Uterus (tissue), 4 donors: Measurements from ENCODE around the gene APOH. TPM values are rescaled to one million over a fixed set of nuclear protein-coding genes. Genes with fewer than 3 reads are reported as not detected.

ENCODE experiments used
- DNase-seq, 2 donors: peaks; one replicate each; pipeline ENCODE4 v3.0.0-alpha.2; 2019 to 2020
- H3K27ac ChIP-seq, 2 donors: fragments of 200-600 bp; sonication (generic); 1 replicate in 1 of 2; 2 replicates in 1 of 2; pipeline ENCODE4 v1.5.1; 2016 to 2018
- H3K27me3 ChIP-seq, 2 donors: fragments of 200-600 bp; sonication (generic); one replicate each; pipeline ENCODE4 v1.5.1; 2018 to 2019; ENCODE audit warnings: control low read depth in 1 of 2
- H3K36me3 ChIP-seq, 2 donors: fragments of 200-600 bp; sonication (generic); one replicate each; pipeline ENCODE4 v1.5.1; 2019; ENCODE audit warnings: control low read depth in 1 of 2
- H3K4me1 ChIP-seq, 2 donors: fragments of 200-600 bp; sonication (generic); one replicate each; pipeline ENCODE4 v1.5.1; 2018 to 2019; ENCODE audit warnings: control low read depth in 1 of 2
- H3K4me3 ChIP-seq, 2 donors: fragments of 200-600 bp; sonication (generic); 1 replicate in 1 of 2; 2 replicates in 1 of 2; pipeline ENCODE4 v1.5.1; 2018 to 2019; ENCODE audit warnings: mild to moderate bottlenecking in 1 of 2
- H3K9me3 ChIP-seq, 2 donors: fragments of 200-600 bp; sonication (generic); one replicate each; pipeline ENCODE4 v1.5.1; 2019; ENCODE audit warnings: control low read depth in 1 of 2
- CTCF ChIP-seq, 4 experiments: fragments of 200-600 bp in 2 of 4; fragments of 450-650 bp in 2 of 4; sonication (generic) in 2 of 4; IDR thresholded peaks; one replicate each; pipeline ENCODE4 v1.5.1; 2016 to 2019; ENCODE audit warnings: antibody characterized with exemption in 4 of 4, mild to moderate bottlenecking in 2 of 4, moderate library complexity in 1 of 4
- POLR2A ChIP-seq, 2 donors: fragments of 450-650 bp; IDR thresholded peaks; one replicate each; pipeline ENCODE4 v1.6.1; 2016; ENCODE audit warnings: antibody characterized with exemption in 2 of 2, mild to moderate bottlenecking in 1 of 2, moderate library complexity in 1 of 2
- intact Hi-C: fragments of 100-400 bp; cut with DNase I; formaldehyde crosslinking; loops from one replicate; pipeline ENCODE4 v1.15.1; 2023; ENCODE audit warnings: low total_unique reads
- small RNA-seq: library from RNA; depleted of rRNA; stranded (forward); fragments of <200 nt; gene quantifications from one replicate; pipeline ENCODE3, GENCODE V24; 2016
- total RNA-seq, 4 donors: library from RNA; depleted of rRNA in 3 of 4; stranded (reverse); fragments of >200 nt in 3 of 4; gene quantifications; one replicate each; pipeline versions ENCODE4 v1.1.0 to v1.2.4, GENCODE V29; 2014 to 2023
- donor health status: DM: yes; HTN: yes; CAD: no.

The APOH gene
- total RNA-seq, 4 donors from 2014 or later, result 0.61 TPM; not detected in 3

DNA sequence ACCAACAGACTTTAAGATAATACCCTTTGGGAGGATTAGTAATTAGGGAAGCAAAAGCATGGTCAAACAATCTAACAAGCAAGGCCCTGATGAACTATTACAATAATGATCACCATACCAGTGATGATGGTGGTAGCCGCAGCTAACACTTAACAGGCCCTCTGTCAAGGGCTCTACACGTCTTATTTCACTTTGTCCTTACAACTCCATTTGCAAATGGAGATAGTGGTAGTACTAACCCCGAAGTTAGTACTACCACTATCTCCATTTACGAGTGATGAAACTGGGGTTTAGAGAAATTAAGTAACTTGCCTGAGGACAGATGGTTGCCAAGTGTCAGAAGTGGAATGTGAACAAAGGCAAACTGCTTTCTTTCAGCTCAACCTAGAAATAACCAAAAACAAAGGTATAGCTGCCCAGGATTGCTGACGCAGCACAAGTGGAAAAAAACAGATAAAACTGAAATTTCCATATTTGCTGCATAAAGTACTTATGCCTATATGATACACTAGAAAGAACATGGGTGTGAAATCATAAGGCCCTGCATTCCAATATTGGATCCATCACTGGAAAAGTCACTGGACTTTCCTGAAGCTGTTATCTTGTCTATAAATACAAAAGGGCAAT, 61.9 kb downstream of the APOH start:
- no peaks in the 10 kb centered on the region for H3K36me3 ChIP-seq
- no peak overlapping the region for H3K4me3 ChIP-seq
- no peaks in the 10 kb centered on the region for H3K27me3 ChIP-seq
- DNase-seq, result no peak
- no peaks in the 10 kb centered on the region for H3K4me1 ChIP-seq
- no peak overlapping the region for H3K27ac ChIP-seq
- intact Hi-C loops, result loop anchor here (5.0 kb wide), 1 partner anchor 875 kb away; no protein-coding TSS in a partner anchor
- TF ChIP-seq CTCF (IDR thresholded peaks at IDR 0.05) (no peak), POLR2A (IDR thresholded peaks at IDR 0.05) (no peak)
- H3K9me3 ChIP-seq, result no peaks in the 10 kb centered on the region

- intact Hi-C loops, result loop anchor here (5.0 kb wide), 1 partner anchor 873 kb away; no protein-coding TSS in a partner anchor
- no peak for TF ChIP-seq POLR2A (IDR thresholded peaks at IDR 0.05)
- peak; percentile 60 to 78 (median 69) for TF ChIP-seq CTCF (IDR thresholded peaks at IDR 0.05)
These were observed 63.6 kb downstream of the APOH start for GRCh38 chr17:66165537-66166123.

More at GRCh38 chr17:66165537-66166123, 63.6 kb downstream of the APOH start:
- no peak overlapping the region for H3K27ac ChIP-seq
- H3K9me3 ChIP-seq, result no peaks in the 10 kb centered on the region
- H3K4me3 ChIP-seq, result no peak overlapping the region
- no peaks in the 10 kb centered on the region for H3K4me1 ChIP-seq
- no peaks in the 10 kb centered on the region for H3K27me3 ChIP-seq
- DNase-seq, result no peak
- no peaks in the 10 kb centered on the region for H3K36me3 ChIP-seq

Small RNA genes lying within 50 kb of the gene (small RNA-seq; reads per million reads assigned to genes)
- gene RNA5SP444, result not detected

Other genes starting within 250 kb of the APOH start
- 10 to 100 TPM; 36.6 to 96.5 (median 52.4) TPM for gene CEP112, start 37.3 kb downstream of the APOH start, total RNA-seq
- 10 to 100 TPM in 3 of 4 donors, 1 to 10 TPM in 1; 9.0 to 76.1 (median 15.1) TPM for gene PRKCA, start 73.2 kb upstream of the APOH start, total RNA-seq